Kidney epithelial cell (primary cell): ENCODE data around the gene DTNB. TPM values are rescaled to one million over a fixed set of nuclear protein-coding genes. Genes with fewer than 3 reads are reported as not detected.
A peak's percentile ranks its signal among the peaks of the same experiment; 100 is the strongest.

Experiments used
- DNase-seq: peaks from one replicate; pipeline ENCODE4 v3.0.0-alpha.2; 2010; ENCODE audit warnings: low read depth
- H3K27me3 ChIP-seq: 2 replicates; pipeline ENCODE4 v1.6.0; 2011; ENCODE audit warnings: low read length; ENCODE audit not compliant: control insufficient read depth, insufficient read depth
- H3K36me3 ChIP-seq: 2 replicates; pipeline ENCODE4 v1.5.1; 2011; ENCODE audit warnings: low read length; ENCODE audit not compliant: control insufficient read depth, insufficient read depth
- H3K4me3 ChIP-seq: 2 replicates; pipeline ENCODE4 v1.5.1; 2011; ENCODE audit warnings: low read depth, mild to moderate bottlenecking, control low read depth, low read length
- CTCF ChIP-seq: IDR thresholded peaks from 2 replicates; pipeline ENCODE4 v1.5.1; 2011; ENCODE audit warnings: mild to moderate bottlenecking, moderate library complexity, low read length, control low read depth, inconsistent platforms; ENCODE audit not compliant: insufficient read depth, poor library complexity, severe bottlenecking
- total RNA-seq: library from RNA; depleted of rRNA; stranded (reverse); fragments of >200 nt; gene quantifications from 2 replicates; pipeline ENCODE4 v1.2.3, GENCODE V29; 2015

Gene DTNB
- total RNA-seq, 1 donor from 2014 or later = 16.9 TPM

GRCh38 chr2:25343187-25343825 lies 330.1 kb downstream of the DTNB start:
- TF ChIP-seq CTCF = no peak
- H3K36me3 ChIP-seq = no peaks in the 10 kb centered on the region

DNA sequence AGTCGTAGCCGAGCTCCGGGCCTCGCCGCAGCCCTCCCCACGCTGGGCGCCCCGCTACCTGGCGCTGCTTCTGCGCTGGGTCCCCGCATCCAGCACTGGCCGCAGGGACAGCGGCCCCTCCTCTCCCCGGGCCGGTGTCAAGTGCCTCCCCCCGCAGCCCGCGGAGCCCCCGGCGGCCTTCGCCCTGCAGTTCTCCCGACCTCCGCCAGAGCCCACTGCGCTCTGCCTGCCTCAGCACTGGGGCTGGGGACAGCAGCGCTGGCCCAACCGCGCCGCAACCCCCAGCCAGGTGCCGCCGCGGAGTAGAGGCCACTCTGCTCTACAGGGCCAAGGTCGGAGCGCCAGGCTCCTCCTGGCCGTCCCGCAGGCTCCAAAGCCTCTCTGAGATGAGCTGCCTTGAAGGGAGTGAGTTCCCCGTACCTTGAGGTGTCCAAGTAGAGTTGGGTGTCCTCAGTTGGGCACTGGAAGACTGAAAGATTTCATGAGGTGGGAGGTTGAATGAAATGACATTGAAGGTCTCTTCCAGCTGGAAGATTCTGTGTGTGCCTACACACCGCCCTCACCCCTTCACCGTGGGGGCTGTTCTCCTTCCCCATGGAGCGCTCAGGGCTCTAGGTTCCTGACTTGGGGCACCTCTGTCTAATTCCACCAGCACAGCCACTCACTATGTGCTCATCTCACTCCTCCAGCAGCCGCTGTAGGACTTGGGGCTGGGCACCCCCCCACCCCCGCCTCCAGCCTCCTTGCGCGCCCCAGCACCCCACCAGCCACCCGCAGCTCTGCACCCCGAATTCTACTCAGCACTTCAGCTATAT lies 330.8 kb downstream of the DTNB start:
- Histone ChIP-seq H3K36me3 (no peaks in the 10 kb centered on the region), H3K4me3 (peak overlapping the region; percentile 58), H3K27me3 (no peaks in the 10 kb centered on the region)
- no peak for DNase-seq
- peak; percentile 90 for TF ChIP-seq CTCF

More at GRCh38 chr2:25343187-25343825, 330.1 kb downstream of the DTNB start:
- DNase-seq = no peak
- H3K27me3 ChIP-seq = no peaks in the 10 kb centered on the region
- no peak overlapping the region for H3K4me3 ChIP-seq

DNA sequence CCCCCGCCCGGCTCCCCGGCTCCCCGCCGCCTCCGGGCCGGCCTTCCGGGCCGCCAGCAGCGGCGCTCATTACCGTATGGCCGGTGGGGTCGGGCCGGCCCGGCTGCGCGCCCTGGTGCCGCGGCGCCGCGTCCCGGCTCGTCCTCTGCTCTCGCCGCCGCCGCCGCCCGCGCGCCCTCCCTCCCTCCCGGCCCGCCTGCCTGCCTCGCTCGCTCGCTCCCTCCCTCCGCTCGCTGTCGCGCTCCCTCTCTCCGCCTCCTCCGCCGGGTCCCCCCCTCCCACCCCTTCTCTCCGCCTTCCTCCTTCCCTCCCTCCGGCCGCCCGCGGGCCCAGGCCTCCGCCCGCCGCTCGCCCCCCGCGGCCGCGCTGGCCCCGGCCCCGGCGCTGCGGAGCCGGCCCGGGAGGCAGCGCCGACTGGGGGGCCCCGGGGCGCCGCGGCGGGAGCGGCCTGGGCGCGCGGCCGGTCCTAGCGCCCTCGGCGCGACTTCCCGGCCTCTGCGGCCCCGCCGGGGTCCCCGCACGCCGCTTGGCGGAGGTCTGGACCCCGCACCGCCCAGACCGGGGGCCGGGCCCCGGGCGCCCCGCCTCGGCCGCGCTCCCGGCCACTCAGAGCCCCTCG lies 331.5 kb downstream of the DTNB start, which contains the start of gene DNMT3A:
Gene DNMT3A, minus strand, starts transcription at position 173 of the 619 bp plus-strand sequence. CDS start 27,941 bp downstream, outside the sequence.
- Histone ChIP-seq H3K4me3 (peak within 1 kb of the TSS; percentile 58), H3K27me3 (no peaks in the 10 kb centered on the region), H3K36me3 (no peaks in the 10 kb centered on the region)
- no peak for DNase-seq
- no peak for TF ChIP-seq CTCF

- Histone ChIP-seq H3K27me3 (no peaks in the 10 kb centered on the region), H3K36me3 (no peaks in the 10 kb centered on the region), H3K4me3 (peak overlapping the region; percentile 58)
- DNase-seq = no peak
- TF ChIP-seq CTCF = no peak
Observed at GRCh38 chr2:25341011-25341727, 332.2 kb downstream of the DTNB start.

GRCh38 chr2:25340181-25340921 lies 333.0 kb downstream of the DTNB start:
- Histone ChIP-seq H3K27me3 (no peaks in the 10 kb centered on the region), H3K36me3 (no peaks in the 10 kb centered on the region), H3K4me3 (peak overlapping the region; percentile 58)
- DNase-seq = no peak
- no peak for TF ChIP-seq CTCF
